Cortex of kidney (tissue), 1 donor: ENCODE measurements around the gene TSHZ2.
"Not testable (repeated sequence)": the region's sequence is repeated elsewhere in the genome, so short reads cannot be mapped to it uniquely, and the experiment has no call there.

ENCODE experiments used
- DNase-seq: peaks from one replicate; lab custom pipeline; 2025; lab: John Stamatoyannopoulos, UW

The TSHZ2 gene

GRCh38 chr20:53422039-53422438, 449.9 kb downstream of the TSHZ2 start:
- DNase-seq: no peak

DNA sequence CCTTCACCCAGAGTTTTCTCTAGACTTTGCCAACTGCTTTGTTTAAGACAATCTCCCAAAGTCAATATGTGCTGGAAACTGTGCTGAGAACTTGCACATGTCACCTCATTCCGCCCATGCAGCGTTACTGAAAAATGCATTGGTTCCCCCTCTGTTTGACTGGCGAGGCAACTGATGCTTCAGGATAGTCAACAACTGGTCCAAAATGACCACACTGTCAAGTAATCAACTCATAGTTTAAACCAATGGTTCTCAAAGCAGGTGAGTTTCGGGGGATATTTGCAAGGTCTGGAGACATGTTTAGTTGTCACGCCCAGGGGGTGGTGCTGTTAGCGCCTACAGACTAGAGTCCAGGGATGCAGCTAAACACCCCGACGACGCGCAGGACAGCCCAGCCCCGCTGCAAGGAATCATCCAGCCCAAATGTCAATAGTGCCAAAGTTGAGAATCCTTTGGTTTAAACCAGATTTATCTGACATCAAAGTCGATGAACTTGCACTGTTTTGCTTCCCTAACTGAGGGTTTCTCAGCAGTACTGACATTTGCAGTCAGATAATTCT, 451.5 kb downstream of the TSHZ2 start:
- no peak for DNase-seq

DNA sequence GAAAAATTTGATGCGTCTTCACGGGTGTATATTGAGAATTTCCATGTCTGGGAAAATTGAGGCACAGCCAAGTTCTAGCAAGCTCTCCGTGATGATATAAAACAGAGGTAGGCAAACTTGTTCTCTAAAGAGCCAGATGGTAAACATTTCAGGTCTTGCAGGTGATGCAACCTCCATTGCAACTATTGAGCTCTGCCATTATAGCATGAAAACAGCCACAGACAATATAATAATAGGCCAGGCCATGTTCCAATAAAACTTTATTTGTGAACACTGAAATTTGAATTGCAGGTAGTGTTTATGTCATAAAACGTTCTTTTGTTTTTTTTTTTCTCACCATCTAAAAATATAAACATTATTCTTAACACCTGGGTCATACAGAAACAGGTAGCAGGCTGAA, 453.3 kb downstream of the TSHZ2 start:
- DNase-seq: no peak

DNA sequence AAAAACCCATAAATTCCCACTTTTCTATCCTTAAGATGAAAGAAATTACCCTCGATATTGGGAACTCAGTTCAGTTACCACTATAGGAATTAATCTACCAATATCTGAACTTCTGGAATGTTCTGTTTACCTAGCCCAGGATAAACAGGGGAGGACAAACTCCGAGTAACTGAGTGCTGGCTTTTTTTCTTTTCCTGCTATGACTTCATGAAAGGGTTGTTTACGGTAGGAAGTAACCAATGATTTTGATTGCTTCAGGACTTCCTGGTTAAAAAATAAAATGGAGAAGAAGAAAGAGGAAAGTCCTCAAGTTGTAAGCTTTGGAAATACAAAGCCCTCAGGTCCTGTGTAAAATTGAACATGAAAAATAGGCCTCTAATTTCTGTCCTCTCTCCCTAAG, 453.8 kb downstream of the TSHZ2 start:
- DNase-seq: no peak

DNA sequence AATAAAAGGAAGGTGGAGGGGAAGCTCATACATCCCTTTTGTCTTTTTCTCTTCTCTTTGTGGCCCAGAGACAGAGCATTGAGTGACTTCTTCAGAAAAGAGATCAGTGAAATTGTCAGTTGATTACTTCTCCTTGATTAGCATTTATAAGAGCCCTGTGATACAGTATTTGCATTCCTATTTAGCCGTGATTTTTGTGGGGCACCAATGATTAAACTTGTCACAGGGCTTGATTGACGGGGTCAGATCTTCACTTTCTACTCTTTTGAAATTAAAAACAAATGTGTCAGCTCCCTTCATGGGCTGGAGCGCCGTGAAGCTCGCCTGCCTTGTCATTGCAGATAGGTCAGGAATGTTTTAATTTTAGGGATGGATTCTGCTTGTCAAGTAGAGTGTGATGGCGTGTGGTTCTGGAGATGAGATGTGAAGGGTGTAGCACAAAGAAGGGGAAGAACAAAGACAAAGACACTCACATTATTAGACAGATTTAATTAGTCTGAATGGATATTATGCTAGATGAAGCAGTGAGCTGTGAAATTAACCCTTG, 454.7 kb downstream of the TSHZ2 start:
- no peak for DNase-seq

GRCh38 chr20:53427951-53428350, 455.8 kb downstream of the TSHZ2 start:
- DNase-seq: no peak

GRCh38 chr20:53428588-53428987, 456.4 kb downstream of the TSHZ2 start:
- no peak for DNase-seq

DNA sequence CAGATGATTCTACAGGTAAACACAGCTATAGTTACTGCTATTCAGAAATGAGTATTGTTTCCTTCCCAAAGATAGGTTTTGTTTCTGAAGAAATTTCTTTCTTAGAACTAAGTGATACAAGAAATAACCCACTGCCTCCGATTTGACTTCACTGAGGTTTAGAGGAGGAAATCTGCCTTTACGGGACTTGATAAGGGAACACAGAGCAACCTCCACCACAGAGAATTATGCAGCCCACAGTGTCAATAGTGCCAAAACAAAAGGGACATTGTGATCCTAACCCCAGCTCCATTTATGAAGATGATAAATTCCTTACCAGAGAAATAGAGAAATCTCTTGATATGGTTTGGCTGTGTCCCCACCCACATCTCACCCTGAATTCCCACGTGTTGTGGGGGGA, 456.8 kb downstream of the TSHZ2 start:
- no peak for DNase-seq

DNA sequence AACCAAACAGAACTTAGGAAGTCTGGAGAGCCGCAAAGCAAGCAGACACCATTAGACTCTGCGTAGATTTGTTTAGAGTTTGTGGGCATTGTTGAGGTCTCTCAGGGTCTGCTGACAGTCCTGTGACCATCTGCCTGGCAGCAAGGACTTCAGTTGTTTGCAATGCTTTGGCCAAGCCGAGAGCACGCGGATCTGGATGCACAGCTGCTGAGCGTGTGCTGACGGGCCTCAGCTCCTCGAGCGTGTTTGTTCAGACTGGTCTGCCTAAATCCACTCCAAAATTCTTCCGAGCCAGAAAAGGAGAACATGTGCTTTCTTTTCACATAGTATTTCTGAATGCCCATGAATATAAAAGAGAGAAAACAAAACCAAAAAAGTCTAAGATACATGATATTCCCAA, 462.5 kb downstream of the TSHZ2 start:
- DNase-seq: no peak

- not testable (repeated sequence) for DNase-seq
Observed at GRCh38 chr20:53436927-53437326, 464.8 kb downstream of the TSHZ2 start.

- no peak for DNase-seq
Observed at GRCh38 chr20:53438368-53438767, 466.2 kb downstream of the TSHZ2 start.

DNA sequence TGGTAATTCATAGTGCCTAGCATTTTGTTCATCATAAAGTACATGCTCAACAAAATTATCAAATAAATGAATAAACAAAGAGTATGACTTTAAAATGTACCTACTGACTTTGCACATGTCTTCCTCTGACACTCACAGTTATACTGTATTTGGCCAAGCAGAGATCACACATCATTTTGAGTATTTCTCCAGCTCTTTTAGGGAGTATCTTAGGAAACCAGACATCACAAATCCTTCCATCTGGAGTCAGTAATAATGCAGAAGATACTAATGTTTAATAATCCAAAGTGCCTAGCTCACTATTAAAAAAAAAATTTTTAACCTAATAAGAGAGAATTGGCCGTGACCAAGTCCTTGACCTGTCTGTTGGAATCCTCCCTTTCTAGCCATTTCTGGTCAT, 466.9 kb downstream of the TSHZ2 start:
- no peak for DNase-seq

GRCh38 chr20:53439616-53440015, 467.5 kb downstream of the TSHZ2 start:
- DNase-seq: no peak

DNA sequence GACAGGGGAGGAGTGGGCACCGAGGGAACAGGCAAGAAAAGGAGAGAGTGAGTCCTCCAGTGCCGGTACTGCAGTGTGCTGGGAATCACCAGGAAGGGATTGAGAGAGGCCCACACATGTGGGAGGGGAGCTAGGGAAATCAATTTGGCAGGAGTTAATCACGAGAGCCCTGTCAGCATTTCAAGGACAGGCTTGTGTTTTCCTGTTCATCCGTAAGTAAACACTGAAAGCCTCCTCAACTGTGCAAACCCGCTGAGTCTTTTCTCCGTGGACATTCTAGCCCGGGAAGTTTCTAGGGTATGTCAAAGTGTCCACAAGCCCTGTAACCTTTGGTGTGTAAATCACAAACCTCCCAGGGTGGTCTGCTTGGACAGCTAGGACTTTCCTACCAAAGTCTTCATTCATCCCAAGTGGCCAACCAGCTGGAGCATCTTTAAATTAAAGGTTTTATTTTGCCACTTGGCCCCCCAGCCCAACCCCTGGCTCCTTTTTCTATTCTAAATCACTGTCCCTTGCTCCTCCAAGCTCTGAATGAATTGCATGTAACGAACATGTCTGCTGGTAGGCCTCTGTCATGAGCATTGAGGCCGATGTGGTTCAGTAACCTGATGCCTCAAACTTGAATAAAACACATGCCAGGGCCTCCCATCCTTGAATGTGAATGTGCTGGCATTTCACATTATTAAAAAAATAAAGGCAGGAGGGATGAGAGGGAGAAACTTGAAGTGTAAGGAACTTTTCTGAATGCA, 472.4 kb downstream of the TSHZ2 start:
- no peak for DNase-seq

DNA sequence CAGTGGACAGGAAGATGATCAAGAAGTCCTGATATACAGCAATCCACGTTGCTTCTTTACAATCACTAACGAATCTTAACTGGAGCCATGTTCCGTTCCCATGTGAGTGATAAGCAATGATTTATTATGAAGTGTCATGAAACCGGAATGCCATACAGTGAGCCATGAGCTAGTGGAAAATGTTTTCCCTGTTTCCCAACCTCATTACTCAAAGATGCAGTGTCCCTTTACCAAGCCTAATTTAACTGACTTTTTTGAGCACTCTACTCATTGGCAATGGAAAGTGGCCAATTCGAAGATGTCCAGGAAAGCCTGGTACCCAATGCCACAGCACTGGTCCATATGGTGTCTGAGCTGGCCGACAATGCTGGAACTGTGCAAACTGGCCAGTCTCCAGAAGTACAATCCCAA, 473.2 kb downstream of the TSHZ2 start:
- no peak for DNase-seq

GRCh38 chr20:53445932-53446331, 473.8 kb downstream of the TSHZ2 start:
- DNase-seq: no peak

- DNase-seq: no peak
Observed at GRCh38 chr20:53447316-53447715, 475.2 kb downstream of the TSHZ2 start.

DNA sequence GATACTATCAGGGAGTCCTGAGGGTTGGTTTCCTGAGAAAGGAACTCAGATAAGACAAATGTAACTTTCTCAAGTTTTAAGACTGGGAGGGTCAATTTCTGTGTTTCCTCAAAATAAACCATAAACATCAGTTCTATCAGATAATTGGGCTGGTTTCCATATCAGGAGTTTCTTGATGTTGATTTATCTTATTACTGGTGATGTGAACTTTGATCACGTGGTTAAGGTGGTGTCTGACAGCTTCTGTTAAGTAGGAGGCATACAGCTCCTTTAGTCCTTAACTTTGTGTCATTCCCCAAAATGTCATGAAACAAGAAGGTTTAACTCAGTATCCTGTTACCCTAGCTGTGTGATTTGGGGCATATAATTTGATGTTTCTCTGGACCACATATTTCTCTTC, 476.3 kb downstream of the TSHZ2 start:
- no peak for DNase-seq

DNA sequence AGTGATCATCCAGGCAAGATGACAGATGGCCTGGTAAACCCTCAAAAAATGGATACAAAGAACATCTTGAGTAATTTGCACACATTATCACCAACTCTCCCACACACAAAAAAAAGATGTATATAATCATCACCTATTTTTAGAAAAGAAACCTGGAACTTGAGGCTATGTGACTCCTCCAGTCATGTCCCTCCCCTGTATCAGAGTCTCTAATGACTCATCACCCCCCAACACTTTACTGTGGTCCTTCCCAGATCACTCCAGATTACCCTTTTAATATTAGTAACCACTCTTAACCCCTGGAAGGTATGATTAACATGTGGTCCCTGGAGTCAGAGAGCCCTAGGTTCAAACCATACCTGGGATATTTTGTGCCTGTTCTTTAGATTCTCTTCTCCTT, 476.7 kb downstream of the TSHZ2 start:
- DNase-seq: no peak

DNA sequence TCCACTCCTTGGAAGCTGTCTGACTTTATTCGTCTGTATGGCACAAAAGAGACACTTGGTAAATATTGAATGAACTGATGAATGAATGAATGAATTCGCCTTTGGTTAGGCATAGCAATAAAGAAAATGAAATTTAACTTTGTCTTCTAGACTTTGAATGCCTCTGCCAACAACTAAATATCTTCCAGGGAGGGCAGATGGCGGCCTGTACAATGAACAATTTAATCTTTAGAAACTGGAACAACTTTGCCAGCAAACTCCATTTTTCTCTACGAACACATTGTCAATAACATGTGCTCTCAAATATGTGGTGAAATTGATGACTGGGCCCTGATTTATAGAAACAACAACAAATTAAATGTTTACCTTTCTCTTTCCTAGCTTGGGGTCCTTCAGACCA, 480.9 kb downstream of the TSHZ2 start:
- no peak for DNase-seq

- no peak for DNase-seq
Observed at GRCh38 chr20:53454675-53455276, 482.6 kb downstream of the TSHZ2 start.

GRCh38 chr20:53463101-53463972, 491.2 kb downstream of the TSHZ2 start:
- DNase-seq: no peak
